22Rv1 (cell line): Measurements from ENCODE around the gene ALDH1L1.

Experiments used
- CTCF ChIP-seq: fragments of 450-650 bp; IDR thresholded peaks from 2 replicates; pipeline ENCODE4 v1.5.1; 2017; ENCODE audit warnings: mild to moderate bottlenecking
- ZFX ChIP-seq: fragments of 450-650 bp; IDR thresholded peaks from 2 replicates; pipeline ENCODE4 v1.6.1; 2017; ENCODE audit warnings: antibody characterized with exemption, borderline replicate concordance

- TF ChIP-seq CTCF (no peak), ZFX (no peak)
Measured at GRCh38 chr3:126106336-126107202, 73.8 kb downstream of the ALDH1L1 start.
